Astrocyte of the cerebellum (primary cell): ENCODE results near the gene ORC4.

Experiments used
- DNase-seq: peaks from one replicate; pipeline ENCODE4 v3.0.0-alpha.2; 2011; ENCODE audit warnings: low read depth
- H3K4me3 ChIP-seq: 2 replicates; pipeline ENCODE4 v1.5.1; 2011; ENCODE audit warnings: mild to moderate bottlenecking, low read depth, low read length, moderate library complexity
- CTCF ChIP-seq: IDR thresholded peaks from 2 replicates; pipeline ENCODE4 v1.5.1; 2012; ENCODE audit warnings: low read length, low read depth, moderate library complexity, mild to moderate bottlenecking; ENCODE audit errors: missing control alignments
- in situ Hi-C: cut with HindIII; loops from 2 replicates; pipeline ENCODE4 v1.10.0; 2017; ENCODE audit warnings: low sequenced_read_pairs

The ORC4 gene

GRCh38 chr2:148049284-148049683, 28.7 kb upstream of the ORC4 start:
- TF ChIP-seq CTCF, result no peak
- DNase-seq, result peak; percentile 12
- in situ Hi-C loops, result no loop called here
- H3K4me3 ChIP-seq, result no peak overlapping the region

DNA sequence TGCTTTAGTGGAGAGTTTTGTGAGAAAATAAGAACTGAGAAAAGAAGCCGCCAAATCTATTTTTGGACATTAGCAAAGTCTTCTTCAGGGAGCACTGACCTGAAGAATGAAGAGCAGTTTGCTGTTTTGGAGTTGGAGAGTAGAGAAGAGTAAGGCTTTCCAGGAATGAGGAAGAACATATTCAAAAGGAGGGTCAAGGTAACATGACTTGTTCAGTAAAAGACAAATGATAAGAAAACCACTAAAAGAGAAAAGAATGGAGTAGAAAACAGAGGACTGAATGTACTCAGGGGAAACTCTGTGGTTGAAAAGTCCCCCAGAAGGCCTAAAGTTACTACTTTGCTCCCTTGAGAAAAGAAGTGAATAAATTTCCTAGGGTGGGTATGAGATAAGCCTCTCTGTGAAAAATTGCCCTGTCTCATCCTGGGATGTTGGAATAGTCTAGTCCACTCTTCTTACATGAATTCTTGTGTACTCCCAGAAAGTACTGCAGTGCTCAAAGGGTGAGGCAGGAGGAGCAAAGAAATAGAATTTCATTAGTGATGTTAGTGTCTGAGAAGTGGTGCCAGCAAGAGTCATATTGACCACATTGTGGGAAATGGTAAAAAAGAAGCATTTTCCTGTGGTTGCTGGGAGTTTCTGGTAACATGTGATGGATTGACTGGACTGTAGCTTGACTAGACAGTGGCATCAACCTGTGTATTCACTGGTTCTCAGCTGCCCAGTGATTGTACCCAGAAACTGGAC, 28.1 kb upstream of the ORC4 start:
- in situ Hi-C loops, result no loop called here
- no peak for TF ChIP-seq CTCF
- H3K4me3 ChIP-seq, result no peak overlapping the region
- DNase-seq, result peak; percentile 49

GRCh38 chr2:148046802-148047201, 26.3 kb upstream of the ORC4 start:
- H3K4me3 ChIP-seq, result no peak overlapping the region
- TF ChIP-seq CTCF, result no peak
- in situ Hi-C loops, result no loop called here
- DNase-seq, result no peak

GRCh38 chr2:148044322-148044721, 23.8 kb upstream of the ORC4 start:
- in situ Hi-C loops, result no loop called here
- no peak for TF ChIP-seq CTCF
- no peak overlapping the region for H3K4me3 ChIP-seq
- DNase-seq, result no peak

GRCh38 chr2:148042219-148042618, 21.7 kb upstream of the ORC4 start:
- H3K4me3 ChIP-seq, result no peak overlapping the region
- TF ChIP-seq CTCF, result no peak
- in situ Hi-C loops, result no loop called here
- DNase-seq, result no peak

DNA sequence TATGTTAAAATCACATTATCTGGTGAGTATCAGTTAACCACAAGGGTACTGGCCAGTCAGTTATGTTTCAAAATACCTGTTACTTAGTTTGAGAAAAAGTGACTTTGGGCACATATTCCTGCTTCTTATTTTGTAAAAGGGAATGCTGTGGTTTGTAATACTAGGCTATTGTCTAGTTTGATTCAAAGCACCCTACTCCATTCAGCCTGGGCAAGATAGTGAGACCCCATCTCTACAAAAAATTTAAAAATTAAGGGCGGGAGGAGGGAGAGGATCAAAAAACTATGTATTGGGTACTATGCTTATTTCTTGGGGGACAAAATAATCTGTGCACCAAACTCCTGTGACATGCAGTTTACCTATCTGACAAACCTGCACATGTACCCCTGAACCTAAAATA, 19.2 kb upstream of the ORC4 start:
- no peak overlapping the region for H3K4me3 ChIP-seq
- in situ Hi-C loops, result no loop called here
- peak; percentile 11 for DNase-seq
- TF ChIP-seq CTCF, result no peak
